Type B pancreatic cell (in vitro differentiated cells): ENCODE measurements around the gene MTFR1L. TPM values are rescaled to one million over a fixed set of nuclear protein-coding genes. Genes with fewer than 3 reads are reported as not detected.
A peak's percentile ranks its signal among the peaks of the same experiment; 100 is the strongest.

Experiments
- DNase-seq: peaks from one replicate; pipeline ENCODE4 v3.0.0; 2021; ENCODE audit warnings: mixed read lengths; ENCODE audit not compliant: unreplicated experiment; ENCODE audit errors: extremely low spot score
- H3K27ac Mint-ChIP-seq: 2 replicates; pipeline ENCODE4 v1.8.0; 2021; ENCODE audit warnings: mild to moderate bottlenecking, mixed read lengths
- H3K27me3 Mint-ChIP-seq: 2 replicates; pipeline ENCODE4 v1.8.0; 2021; ENCODE audit warnings: mixed read lengths
- H3K36me3 Mint-ChIP-seq: 2 replicates; pipeline ENCODE4 v1.8.0; 2021; ENCODE audit warnings: mixed read lengths
- H3K4me1 Mint-ChIP-seq: one replicate; pipeline ENCODE4 v1.8.0; 2021; ENCODE audit warnings: mixed read lengths; ENCODE audit not compliant: unreplicated experiment
- H3K4me3 Mint-ChIP-seq: 2 replicates; pipeline ENCODE4 v1.8.0; 2021; ENCODE audit warnings: mild to moderate bottlenecking, mixed read lengths
- H3K9me3 Mint-ChIP-seq: 2 replicates; pipeline ENCODE4 v1.8.0; 2021; ENCODE audit warnings: mixed read lengths
- CTCF ChIP-seq: fragments of 200-600 bp; sonication (generic); conservative IDR thresholded peaks from 2 replicates; pipeline ENCODE4 v1.5.0; 2021; ENCODE audit warnings: antibody characterized with exemption, mild to moderate bottlenecking
- total RNA-seq: library from RNA; stranded (reverse); gene quantifications from 2 replicates; pipeline ENCODE4 v1.2.1, GENCODE V29; 2021; ENCODE audit warnings: low replicate concordance

MTFR1L gene
- total RNA-seq, 1 donor from 2014 or later, result 73.5 TPM

GRCh38 chr1:25872713-25873112 is 53.0 kb downstream of the MTFR1L start:
- no peaks in the 10 kb centered on the region for H3K9me3 Mint-ChIP-seq
- TF ChIP-seq CTCF, result no peak
- peak overlapping the region; percentile 58 for H3K27ac Mint-ChIP-seq
- no peaks in the 10 kb centered on the region for H3K36me3 Mint-ChIP-seq
- peaks cover 29% of the 10 kb centered on the region for H3K4me1 Mint-ChIP-seq
- DNase-seq, result no peak
- peak overlapping the region; percentile 47 for H3K4me3 Mint-ChIP-seq
- no peaks in the 10 kb centered on the region for H3K27me3 Mint-ChIP-seq

GRCh38 chr1:25873120-25873519 is 53.4 kb downstream of the MTFR1L start:
- Mint-ChIP-seq H3K36me3 (no peaks in the 10 kb centered on the region), H3K4me3 (peak overlapping the region; percentile 75), H3K27me3 (no peaks in the 10 kb centered on the region), H3K9me3 (no peaks in the 10 kb centered on the region), H3K4me1 (peaks cover 28% of the 10 kb centered on the region), H3K27ac (peak overlapping the region; percentile 58)
- no peak for TF ChIP-seq CTCF
- no peak for DNase-seq

- H3K9me3 Mint-ChIP-seq, result no peaks in the 10 kb centered on the region
- no peak for TF ChIP-seq CTCF
- no peaks in the 10 kb centered on the region for H3K36me3 Mint-ChIP-seq
- peak overlapping the region; percentile 58 for H3K27ac Mint-ChIP-seq
- no peaks in the 10 kb centered on the region for H3K27me3 Mint-ChIP-seq
- peak overlapping the region; percentile 75 for H3K4me3 Mint-ChIP-seq
- no peak for DNase-seq
- peaks cover 29% of the 10 kb centered on the region for H3K4me1 Mint-ChIP-seq
Observed at GRCh38 chr1:25874209-25874608, 54.5 kb downstream of the MTFR1L start.

- Mint-ChIP-seq H3K27me3 (no peaks in the 10 kb centered on the region), H3K4me3 (peak overlapping the region; percentile 94), H3K4me1 (peaks cover 34% of the 10 kb centered on the region), H3K36me3 (no peaks in the 10 kb centered on the region), H3K27ac (peak overlapping the region; percentile 87), H3K9me3 (no peaks in the 10 kb centered on the region)
- DNase-seq, result no peak
- no peak for TF ChIP-seq CTCF
Observed at GRCh38 chr1:25874635-25875153, 54.9 kb downstream of the MTFR1L start.

- H3K36me3 Mint-ChIP-seq, result no peaks in the 10 kb centered on the region
- H3K27ac Mint-ChIP-seq, result peak within 1 kb of the TSS; percentile 87
- H3K4me1 Mint-ChIP-seq, result peaks cover 39% of the 10 kb centered on the region
- peak within 1 kb of the TSS; percentile 94 for H3K4me3 Mint-ChIP-seq
- DNase-seq, result peak; percentile 80
- no peak for TF ChIP-seq CTCF
- H3K9me3 Mint-ChIP-seq, result no peaks in the 10 kb centered on the region
- H3K27me3 Mint-ChIP-seq, result no peaks in the 10 kb centered on the region
Observed at GRCh38 chr1:25875154-25875855, 55.6 kb downstream of the MTFR1L start, which contains the start of gene PAQR7. Gene PAQR7 (minus strand): TSS chr1:25875708. CDS start chr1:25863839, 11,869 bp downstream.
